Mucosa of descending colon (tissue), 3 donors: Measurements from ENCODE around the gene WDR12. TPM values are rescaled to one million over a fixed set of nuclear protein-coding genes. Genes with fewer than 3 reads are reported as not detected.

Source experiments
- ATAC-seq: fragments of 200-7000 bp; cut with Tn5 transposase; one replicate; pipeline ENCODE4 v1.9.1; 2020; ENCODE audit warnings: mild to moderate bottlenecking, moderate library complexity
- DNase-seq, 3 donors: peaks; one replicate each; pipeline ENCODE4 v3.0.0-alpha.2; 2020
- H3K36me3 ChIP-seq: fragments of 200-600 bp; one replicate; pipeline ENCODE4 v1.8.0; 2021; ENCODE audit warnings: low read depth, mild to moderate bottlenecking
- H3K4me1 ChIP-seq: fragments of 200-600 bp; one replicate; pipeline ENCODE4 v1.8.0; 2021; ENCODE audit warnings: low read depth, mild to moderate bottlenecking
- H3K4me3 ChIP-seq: fragments of 200-600 bp; one replicate; pipeline ENCODE4 v1.8.0; 2021; ENCODE audit warnings: mild to moderate bottlenecking
- H3K9me3 ChIP-seq: fragments of 200-600 bp; one replicate; pipeline ENCODE4 v1.8.0; 2021; ENCODE audit warnings: mild to moderate bottlenecking
- intact Hi-C, 2 donors: fragments of 100-400 bp; cut with DNase I in 1 of 2; cut with micrococcal nuclease in 1 of 2; formaldehyde crosslinking; loops; one replicate each; pipeline versions ENCODE4 v1.11.0 to v1.11.1; 2022; cut with DNase I, micrococcal nuclease
- total RNA-seq, 3 donors: library from RNA; stranded (reverse); fragmentation: NEBNext Ultra II Directional in 2 of 3; extraction: Animal tissue kit (Norgen Biotek cat#: 25700) in 2 of 3; gene quantifications; one replicate each; pipeline versions ENCODE4 v1.2.1 to v1.2.4, GENCODE V29; 2021 to 2023
- TF ChIP-seq, protein P1 (sequence below): fragments of 200-600 bp; IDR thresholded peaks from one replicate; pipeline ENCODE4 v1.8.0; 2022; ENCODE audit warnings: antibody characterized with exemption, mild to moderate bottlenecking
- donor health status: DM: no; HTN: no; CAD: no; lungs with moderate emphysema.
- donor health status: DM: no; HTN: no; CAD: no.
- donor health status: DM: no; HTN: yes; CAD: no.

WDR12 gene
- total RNA-seq, 3 donors from 2014 or later = 30.4 to 44.3 (median 32.8) TPM

- peak in 2 of 3 donors; percentile 32 to 65 for DNase-seq
- H3K4me1 ChIP-seq = no peaks in the 10 kb centered on the region
- TF ChIP-seq, protein P1, sequence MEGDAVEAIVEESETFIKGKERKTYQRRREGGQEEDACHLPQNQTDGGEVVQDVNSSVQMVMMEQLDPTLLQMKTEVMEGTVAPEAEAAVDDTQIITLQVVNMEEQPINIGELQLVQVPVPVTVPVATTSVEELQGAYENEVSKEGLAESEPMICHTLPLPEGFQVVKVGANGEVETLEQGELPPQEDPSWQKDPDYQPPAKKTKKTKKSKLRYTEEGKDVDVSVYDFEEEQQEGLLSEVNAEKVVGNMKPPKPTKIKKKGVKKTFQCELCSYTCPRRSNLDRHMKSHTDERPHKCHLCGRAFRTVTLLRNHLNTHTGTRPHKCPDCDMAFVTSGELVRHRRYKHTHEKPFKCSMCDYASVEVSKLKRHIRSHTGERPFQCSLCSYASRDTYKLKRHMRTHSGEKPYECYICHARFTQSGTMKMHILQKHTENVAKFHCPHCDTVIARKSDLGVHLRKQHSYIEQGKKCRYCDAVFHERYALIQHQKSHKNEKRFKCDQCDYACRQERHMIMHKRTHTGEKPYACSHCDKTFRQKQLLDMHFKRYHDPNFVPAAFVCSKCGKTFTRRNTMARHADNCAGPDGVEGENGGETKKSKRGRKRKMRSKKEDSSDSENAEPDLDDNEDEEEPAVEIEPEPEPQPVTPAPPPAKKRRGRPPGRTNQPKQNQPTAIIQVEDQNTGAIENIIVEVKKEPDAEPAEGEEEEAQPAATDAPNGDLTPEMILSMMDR = peak; percentile 17
- no peak overlapping the region for H3K4me3 ChIP-seq
- peak; percentile 82 for ATAC-seq
- intact Hi-C loops = no loop called here
- no peaks in the 10 kb centered on the region for H3K9me3 ChIP-seq
- no peaks in the 10 kb centered on the region for H3K36me3 ChIP-seq
These were observed 79.9 kb downstream of the WDR12 start for GRCh38 chr2:202831242-202832220.

- Histone ChIP-seq H3K36me3 (no peaks in the 10 kb centered on the region), H3K9me3 (no peaks in the 10 kb centered on the region), H3K4me3 (no peak overlapping the region), H3K4me1 (no peaks in the 10 kb centered on the region)
- no peak for ATAC-seq
- TF ChIP-seq, protein P1 = no peak
- intact Hi-C loops = no loop called here
- no peak for DNase-seq
These were observed 86.6 kb downstream of the WDR12 start for GRCh38 chr2:202824901-202825300.

Other genes starting within 250 kb of the WDR12 start
- 10 to 100 TPM in 1 of 3 donors, 1 to 10 TPM in 2; 1.6 to 12.7 (median 2.6) TPM for gene ICA1L, start 39.9 kb downstream of the WDR12 start, total RNA-seq
- 10 to 100 TPM in 1 of 3 donors, 1 to 10 TPM in 2; 7.0 to 12.3 (median 9.8) TPM for gene CARF, start 602 bp upstream of the WDR12 start, total RNA-seq
- gene NBEAL1, start 103.2 kb upstream of the WDR12 start, total RNA-seq = 100 to 1,000 TPM in 1 of 3 donors, 10 to 100 TPM in 2; 55.0 to 107 (median 81.0) TPM